HG02885 (cell line): ENCODE data around the gene SERPINE2.
A peak's percentile ranks its signal among the peaks of the same experiment; 100 is the strongest.

Experiments
- ATAC-seq: cut with Tn5 transposase; IDR thresholded peaks from one replicate; pipeline ENCODE4 v1.9.1; 2021; ENCODE audit warnings: mild to moderate bottlenecking; ENCODE audit not compliant: unreplicated experiment, poor library complexity

SERPINE2 gene

DNA sequence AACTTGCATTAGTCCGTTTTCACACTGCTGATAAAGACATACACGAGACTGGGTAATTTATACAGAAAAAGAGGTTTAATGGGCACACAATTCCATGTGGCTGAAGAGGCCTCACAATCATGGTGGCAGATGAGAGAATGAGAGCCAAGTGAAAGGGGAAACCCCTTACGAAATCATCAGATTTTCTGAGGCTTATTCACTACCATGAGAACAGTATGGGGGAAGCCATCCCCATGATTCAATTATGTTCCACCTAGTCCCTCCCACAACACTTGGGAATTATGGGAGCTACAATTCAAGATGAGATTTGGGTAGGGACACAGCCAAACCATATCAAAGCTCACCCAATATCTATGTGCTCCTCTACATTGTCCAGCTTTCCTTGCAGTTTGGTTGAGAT is 16.0 kb upstream of the SERPINE2 start:
- ATAC-seq: no peak

DNA sequence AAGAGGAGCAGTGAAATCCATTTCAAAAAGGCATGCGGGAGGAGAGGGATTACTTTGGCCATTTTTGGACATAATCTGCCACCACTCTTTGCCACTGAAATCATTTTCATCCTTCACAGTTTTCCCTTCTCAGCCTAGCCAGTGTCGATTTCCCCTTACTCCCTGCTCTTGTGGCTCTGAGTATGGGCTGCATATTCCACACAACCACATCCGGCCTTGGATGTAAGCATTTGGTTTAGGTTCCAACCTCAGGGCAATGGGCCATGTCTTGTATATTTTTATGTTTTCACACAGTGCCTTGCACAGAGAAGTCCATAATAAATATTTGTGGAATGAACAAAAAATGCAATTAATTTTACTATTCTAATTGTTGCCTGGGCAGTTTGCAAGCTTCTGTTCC is 7.7 kb upstream of the SERPINE2 start:
- no peak for ATAC-seq

- ATAC-seq: no peak
These were observed 3.2 kb upstream of the SERPINE2 start for GRCh38 chr2:224042191-224042696.

GRCh38 chr2:224041554-224041953 is 2.5 kb upstream of the SERPINE2 start:
- ATAC-seq: no peak

GRCh38 chr2:224040753-224041152 is 1.7 kb upstream of the SERPINE2 start:
- no peak for ATAC-seq

GRCh38 chr2:224039770-224040440 is 819 bp upstream of the SERPINE2 start:
- peak; percentile 12 for ATAC-seq

- peak; percentile 44 for ATAC-seq
These were observed 331 bp downstream of the SERPINE2 start for GRCh38 chr2:224038830-224039079.

GRCh38 chr2:224038049-224038829 is 847 bp downstream of the SERPINE2 start:
- peak; percentile 54 for ATAC-seq

DNA sequence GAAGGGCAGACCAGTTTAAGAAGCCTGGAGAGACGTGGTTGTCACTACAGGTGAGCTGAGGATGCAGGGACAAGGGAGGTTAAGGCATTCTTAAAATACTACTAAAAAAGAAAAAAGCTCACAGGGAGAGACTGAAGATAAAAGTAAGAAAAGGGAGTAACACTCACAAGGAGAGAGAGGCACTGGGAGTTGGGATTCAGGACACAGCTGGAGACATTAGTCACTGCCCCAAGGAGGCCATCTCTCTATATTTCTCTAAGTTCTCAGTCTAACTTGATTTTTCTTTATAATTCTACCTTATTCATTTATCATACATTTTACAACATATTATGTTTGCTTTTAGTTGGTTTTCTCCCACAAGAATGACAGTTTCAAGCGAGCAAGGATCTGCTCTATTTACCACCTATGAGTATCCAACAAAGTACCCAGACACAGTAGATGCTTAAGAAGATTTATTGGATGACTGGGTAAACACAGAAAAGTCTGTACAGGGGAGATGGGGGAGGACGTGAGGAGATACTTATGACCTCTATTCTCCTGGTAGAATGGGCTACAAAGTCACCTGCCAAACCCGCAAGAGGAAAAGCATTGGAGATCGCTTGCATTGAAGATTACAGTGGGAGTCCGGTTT is 2.2 kb downstream of the SERPINE2 start:
- ATAC-seq: no peak

- ATAC-seq: no peak
These were observed 5.1 kb downstream of the SERPINE2 start for GRCh38 chr2:224034017-224034416.

DNA sequence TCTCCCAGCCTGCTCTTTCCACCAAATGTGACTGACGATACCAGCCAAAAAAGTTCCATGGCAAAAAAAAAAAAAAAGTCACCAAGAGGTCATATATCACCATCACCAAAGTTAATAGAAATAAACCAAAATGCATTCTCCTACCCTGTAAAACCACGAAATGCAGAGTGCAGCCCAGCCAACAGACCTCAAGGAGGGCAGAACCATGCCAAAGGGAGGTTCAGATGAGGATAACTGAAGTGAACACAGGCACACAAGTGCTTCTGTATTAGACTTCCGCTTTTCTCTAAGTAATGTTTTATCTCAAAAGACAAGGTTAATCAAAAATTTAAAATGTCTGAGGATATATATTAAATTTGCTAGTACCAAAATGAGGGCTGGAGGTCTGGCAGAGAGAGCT is 5.5 kb downstream of the SERPINE2 start:
- no peak for ATAC-seq

- ATAC-seq: no peak
These were observed 6.8 kb downstream of the SERPINE2 start for GRCh38 chr2:224032283-224032682.

- no peak for ATAC-seq
These were observed 7.6 kb downstream of the SERPINE2 start for GRCh38 chr2:224031358-224031970.

DNA sequence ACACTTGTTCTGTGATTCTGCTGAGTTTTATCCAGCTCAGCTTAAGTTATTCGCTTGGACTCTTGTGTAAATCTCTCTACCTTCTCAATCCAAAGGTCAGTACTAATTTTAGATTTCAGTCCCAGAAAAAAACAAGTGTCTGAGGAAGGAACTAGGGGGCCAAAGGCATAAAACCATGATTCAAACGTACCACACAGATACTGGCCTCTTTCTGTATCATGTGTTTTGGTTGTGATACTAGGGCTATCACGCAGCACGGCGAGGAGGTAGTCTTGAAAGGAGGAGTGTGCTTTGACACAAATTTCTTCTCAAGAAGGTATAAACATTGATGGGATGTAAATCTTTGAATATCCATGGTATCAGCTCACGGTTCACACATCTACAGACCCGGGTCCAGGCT is 8.3 kb downstream of the SERPINE2 start:
- ATAC-seq: no peak

DNA sequence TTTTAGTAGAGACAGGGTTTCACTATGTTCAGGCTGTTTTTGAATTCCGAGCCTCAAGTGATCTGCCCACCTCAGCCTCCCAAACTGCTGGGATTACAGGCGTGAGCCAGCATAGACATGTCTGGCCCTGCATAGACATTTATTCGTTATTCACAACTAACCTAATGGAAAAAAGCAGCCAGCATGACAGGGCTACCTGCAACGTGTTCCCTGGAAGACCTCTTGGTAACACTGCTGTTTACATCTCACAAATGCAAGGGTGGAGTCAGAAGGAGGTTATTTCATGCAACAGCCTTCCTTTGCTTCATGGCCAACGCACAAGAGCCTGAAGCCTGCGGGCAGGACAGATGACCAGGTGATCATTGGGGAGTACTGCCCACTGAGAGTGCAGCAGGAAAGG is 9.2 kb downstream of the SERPINE2 start:
- ATAC-seq: no peak

DNA sequence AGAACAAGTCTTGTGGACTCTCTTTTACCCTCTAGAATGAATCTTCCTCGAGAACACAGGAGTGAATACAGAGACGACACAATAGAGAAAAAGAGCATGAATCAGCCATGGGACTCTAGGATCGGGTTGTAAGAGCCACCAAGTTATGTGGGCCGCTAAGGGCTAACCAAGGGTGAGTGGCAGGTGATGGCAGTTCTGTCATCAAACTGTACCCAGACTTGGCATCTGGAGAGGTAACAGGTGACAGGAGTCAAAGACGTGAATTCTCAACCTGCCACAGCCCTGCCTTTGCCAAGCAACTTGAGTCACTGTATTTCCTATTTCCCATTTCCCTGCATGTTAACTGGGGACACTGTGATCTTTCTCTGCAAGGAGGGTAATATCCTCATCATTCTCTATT is 11.2 kb downstream of the SERPINE2 start:
- no peak for ATAC-seq

GRCh38 chr2:224027070-224027469 is 12.0 kb downstream of the SERPINE2 start:
- no peak for ATAC-seq

DNA sequence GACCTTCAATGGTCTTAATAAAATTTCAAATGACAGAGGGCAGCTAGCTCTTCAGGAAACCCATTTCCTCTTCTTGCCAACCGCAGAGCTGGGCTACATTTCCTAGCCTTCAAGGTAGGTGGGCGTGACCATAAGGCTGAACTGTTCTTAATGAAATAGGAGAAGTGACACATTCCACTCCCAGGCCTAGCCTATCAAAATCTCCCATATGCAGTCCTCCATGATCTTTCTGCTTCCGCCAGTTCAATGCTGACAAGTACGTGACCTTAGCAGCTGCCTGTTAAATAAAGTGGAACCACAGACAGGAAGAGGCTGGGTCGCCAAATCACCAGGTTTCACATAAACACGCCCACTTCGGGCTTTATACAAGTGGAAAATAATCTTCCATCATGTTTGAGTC is 13.2 kb downstream of the SERPINE2 start:
- peak; percentile 90 for ATAC-seq

GRCh38 chr2:224024270-224024669 is 14.8 kb downstream of the SERPINE2 start:
- ATAC-seq: no peak

DNA sequence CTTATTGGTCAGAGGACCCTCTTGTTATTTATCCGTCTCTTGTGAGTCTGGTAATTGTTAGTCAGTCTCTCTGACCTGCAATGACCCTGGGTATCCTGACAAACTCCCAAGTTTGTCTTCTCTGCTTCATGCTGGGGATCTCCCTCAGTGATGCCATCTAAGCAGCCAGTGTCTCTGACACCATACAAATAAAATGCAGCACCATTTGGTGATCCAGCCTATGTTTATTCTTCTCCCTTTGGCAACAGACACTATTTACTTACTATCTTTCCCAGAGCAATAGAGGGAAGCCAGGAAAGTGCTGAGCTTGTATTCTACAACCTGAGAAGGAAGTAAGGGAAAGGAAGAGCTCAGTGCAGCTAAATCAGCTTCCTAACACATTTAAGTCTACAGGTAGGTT is 15.9 kb downstream of the SERPINE2 start:
- ATAC-seq: no peak

GRCh38 chr2:224022486-224022885 is 16.6 kb downstream of the SERPINE2 start:
- ATAC-seq: no peak
